Fibroblast of lung (primary cell): ENCODE measurements around the gene CDK6. TPM values are rescaled to one million over a fixed set of nuclear protein-coding genes. Genes with fewer than 3 reads are reported as not detected.

Experiments
- DNase-seq, 2 donors: peaks; one replicate each; pipeline versions ENCODE4 v3.0.0 to v3.0.0-alpha.2; 2010; ENCODE audit warnings: low read depth in 2 of 2
- H2AFZ ChIP-seq: 2 replicates; pipeline ENCODE4 v1.5.1; 2012; ENCODE audit warnings: low read length, control low read depth, inconsistent platforms
- H3K27ac ChIP-seq: 2 replicates; pipeline ENCODE4 v1.5.1; 2011; ENCODE audit warnings: low read length, control low read depth; ENCODE audit not compliant: insufficient read depth
- H3K27me3 ChIP-seq: 2 replicates; pipeline ENCODE4 v1.5.1; 2011; ENCODE audit warnings: mild to moderate bottlenecking, low read length; ENCODE audit not compliant: control insufficient read depth, insufficient read depth
- H3K36me3 ChIP-seq: 2 replicates; pipeline ENCODE4 v1.5.1; 2011; ENCODE audit warnings: low read length; ENCODE audit not compliant: control insufficient read depth, insufficient read depth
- H3K4me1 ChIP-seq: 2 replicates; pipeline ENCODE4 v1.5.1; 2011; ENCODE audit warnings: low read length; ENCODE audit not compliant: control insufficient read depth, insufficient read depth; ENCODE audit errors: extremely low read depth
- H3K4me2 ChIP-seq: 2 replicates; pipeline ENCODE4 v1.5.1; 2011; ENCODE audit warnings: low read length, control low read depth; ENCODE audit not compliant: insufficient read depth; ENCODE audit errors: extremely low read depth
- H3K4me3 ChIP-seq, 4 experiments: fragments of 200-600 bp in 1 of 4; sonication (generic) in 1 of 4; replicated peaks in 1 of 4; 2 replicates each; pipeline ENCODE4 v1.5.1; 2011 to 2016; ENCODE audit warnings: low read length in 4 of 4, low read depth in 3 of 4, mild to moderate bottlenecking in 3 of 4, control low read depth in 2 of 4, inconsistent platforms in 1 of 4, mixed read lengths in 1 of 4; ENCODE audit not compliant: insufficient read depth in 1 of 4; ENCODE audit errors: control extremely low read depth in 1 of 4
- H3K79me2 ChIP-seq: 2 replicates; pipeline ENCODE4 v1.5.1; 2012; ENCODE audit warnings: mild to moderate bottlenecking, low read length, inconsistent platforms; ENCODE audit not compliant: control insufficient read depth, insufficient read depth
- H3K9ac ChIP-seq: 2 replicates; pipeline ENCODE4 v1.5.1; 2011; ENCODE audit warnings: mild to moderate bottlenecking, low read length, control low read depth; ENCODE audit not compliant: insufficient read depth
- H3K9me3 ChIP-seq: 2 replicates; pipeline ENCODE4 v1.5.1; 2012; ENCODE audit warnings: low read depth, low read length; ENCODE audit not compliant: control insufficient read depth, insufficient read depth
- H4K20me1 ChIP-seq: 2 replicates; pipeline ENCODE4 v1.5.1; 2011; ENCODE audit warnings: low read length; ENCODE audit not compliant: control insufficient read depth, insufficient read depth; ENCODE audit errors: extremely low read depth
- EZH2 ChIP-seq: IDR thresholded peaks from 2 replicates; pipeline ENCODE4 v1.5.1; 2012; ENCODE audit warnings: low read length, control low read depth, mild to moderate bottlenecking; ENCODE audit errors: missing control alignments
- polyA plus RNA-seq, 2 donors: library from polyadenylated mRNA; depleted of rRNA in 1 of 2; stranded (reverse) in 1 of 2; unstranded in 1 of 2; fragments of >200 nt; gene quantifications; 2 replicates each; pipeline ENCODE4 v1.2.1, GENCODE V29; 2011 to 2012; ENCODE audit warnings: missing spikeins in 1 of 2
- total RNA-seq: library from RNA; depleted of rRNA; stranded (reverse); fragments of >200 nt; gene quantifications from 2 replicates; pipeline ENCODE4 v1.2.1, GENCODE V29; 2014
- TF ChIP-seq, protein P1 (sequence below), 2 donors: IDR thresholded peaks in 1 of 2; conservative IDR thresholded peaks in 1 of 2; 1 replicate in 1 of 2; 2 replicates in 1 of 2; pipeline ENCODE4 v1.5.1; 2011 to 2012; ENCODE audit warnings: low read length in 2 of 2, control low read depth in 1 of 2, inconsistent platforms in 1 of 2, low read depth in 1 of 2, mild to moderate bottlenecking in 1 of 2

Gene CDK6
- total and polyA plus RNA-seq, 2 donors (not counting 1 experiment from before 2014, with no cell fraction given): 17.8 to 19.2 TPM

DNA sequence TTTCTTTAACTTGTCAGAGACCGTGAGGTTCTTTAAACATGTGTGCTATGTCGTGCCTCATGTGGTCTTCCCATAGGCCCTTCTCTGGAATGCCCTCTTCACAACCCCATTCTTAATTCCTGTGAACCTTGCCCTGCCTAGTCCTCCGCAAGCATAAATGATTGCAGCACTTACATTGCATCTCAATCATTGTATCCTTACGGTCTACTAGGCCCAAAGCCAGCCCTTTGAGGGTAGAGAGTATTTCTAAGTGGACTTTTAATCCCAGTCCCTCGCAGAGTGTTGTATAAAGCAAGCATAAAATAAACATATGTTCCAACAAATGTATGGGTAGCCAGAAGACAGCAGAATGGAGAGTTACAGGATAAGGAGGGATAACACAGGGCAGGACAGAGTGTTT, 154.0 kb downstream of the CDK6 start:
- Histone ChIP-seq H3K36me3 (no peaks in the 10 kb centered on the region), H3K27me3 (no peaks in the 10 kb centered on the region), H3K4me3 (no peak overlapping the region), H3K4me2 (no peak overlapping the region), H4K20me1 (no peaks in the 10 kb centered on the region), H2AFZ (no peak overlapping the region), H3K27ac (no peak overlapping the region), H3K4me1 (no peaks in the 10 kb centered on the region), H3K79me2 (no peaks in the 10 kb centered on the region), H3K9me3 (no peaks in the 10 kb centered on the region), H3K9ac (no peak overlapping the region)
- DNase-seq: peak in 1 of 2 donors; percentile 50
- TF ChIP-seq EZH2: no peak
- TF ChIP-seq, protein P1, sequence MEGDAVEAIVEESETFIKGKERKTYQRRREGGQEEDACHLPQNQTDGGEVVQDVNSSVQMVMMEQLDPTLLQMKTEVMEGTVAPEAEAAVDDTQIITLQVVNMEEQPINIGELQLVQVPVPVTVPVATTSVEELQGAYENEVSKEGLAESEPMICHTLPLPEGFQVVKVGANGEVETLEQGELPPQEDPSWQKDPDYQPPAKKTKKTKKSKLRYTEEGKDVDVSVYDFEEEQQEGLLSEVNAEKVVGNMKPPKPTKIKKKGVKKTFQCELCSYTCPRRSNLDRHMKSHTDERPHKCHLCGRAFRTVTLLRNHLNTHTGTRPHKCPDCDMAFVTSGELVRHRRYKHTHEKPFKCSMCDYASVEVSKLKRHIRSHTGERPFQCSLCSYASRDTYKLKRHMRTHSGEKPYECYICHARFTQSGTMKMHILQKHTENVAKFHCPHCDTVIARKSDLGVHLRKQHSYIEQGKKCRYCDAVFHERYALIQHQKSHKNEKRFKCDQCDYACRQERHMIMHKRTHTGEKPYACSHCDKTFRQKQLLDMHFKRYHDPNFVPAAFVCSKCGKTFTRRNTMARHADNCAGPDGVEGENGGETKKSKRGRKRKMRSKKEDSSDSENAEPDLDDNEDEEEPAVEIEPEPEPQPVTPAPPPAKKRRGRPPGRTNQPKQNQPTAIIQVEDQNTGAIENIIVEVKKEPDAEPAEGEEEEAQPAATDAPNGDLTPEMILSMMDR (conservative IDR thresholded peaks at IDR 0.05 in 1 of 2, IDR thresholded peaks at IDR 0.05 in 1 of 2; ENCODE audit: low read depth in 1 of 2, low read length in 2 of 2): no peak

DNA sequence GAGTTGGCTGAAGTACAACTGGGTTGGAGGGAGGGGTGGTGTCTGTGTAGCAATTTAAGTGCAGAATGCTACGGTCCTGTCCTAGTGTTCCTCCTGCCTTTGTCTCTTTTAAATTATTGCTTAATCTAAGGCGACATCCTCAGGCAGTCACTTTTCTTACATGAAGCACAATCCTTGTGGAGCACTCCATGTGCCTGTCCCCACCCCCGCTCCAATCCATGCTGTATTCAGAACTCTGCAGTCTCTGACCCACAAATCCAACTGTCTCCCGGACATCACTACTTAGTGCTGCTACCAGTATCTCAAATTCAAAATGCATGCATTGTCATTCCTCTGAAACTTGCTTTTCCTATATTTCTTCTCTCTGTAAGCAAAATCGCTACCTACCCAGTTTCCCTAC, 154.7 kb downstream of the CDK6 start:
- no peak for TF ChIP-seq EZH2
- TF ChIP-seq, protein P1 (conservative IDR thresholded peaks at IDR 0.05 in 1 of 2, IDR thresholded peaks at IDR 0.05 in 1 of 2; ENCODE audit: low read depth in 1 of 2, low read length in 2 of 2): no peak
- Histone ChIP-seq H3K27ac (no peak overlapping the region), H3K79me2 (no peaks in the 10 kb centered on the region), H2AFZ (no peak overlapping the region), H4K20me1 (no peaks in the 10 kb centered on the region), H3K4me3 (no peak overlapping the region), H3K4me2 (no peak overlapping the region), H3K36me3 (no peaks in the 10 kb centered on the region), H3K9ac (no peak overlapping the region), H3K27me3 (no peaks in the 10 kb centered on the region), H3K4me1 (no peaks in the 10 kb centered on the region), H3K9me3 (no peaks in the 10 kb centered on the region)
- DNase-seq: no peak

DNA sequence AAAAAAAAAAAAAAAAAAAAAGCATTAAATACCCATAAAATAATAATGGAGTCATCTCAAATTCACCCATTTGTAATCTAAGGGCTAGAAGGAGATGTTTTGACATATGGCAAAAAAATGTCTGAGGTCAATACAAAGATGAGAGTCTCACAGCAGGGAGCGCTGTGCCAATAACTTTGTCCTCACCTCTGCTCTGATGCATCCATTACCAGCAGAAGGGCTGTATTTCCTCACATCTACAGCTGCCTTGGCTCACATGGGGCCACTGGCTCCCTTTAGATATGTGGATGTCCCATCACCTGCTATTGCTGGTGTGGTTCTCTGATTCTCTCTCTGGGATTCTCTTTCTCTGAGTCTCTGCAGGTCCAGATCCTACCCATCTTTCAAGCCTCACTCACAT, 155.9 kb downstream of the CDK6 start:
- no peak overlapping the region for H3K4me3 ChIP-seq
- H3K4me1 ChIP-seq: no peaks in the 10 kb centered on the region
- TF ChIP-seq EZH2: no peak
- TF ChIP-seq, protein P1 (conservative IDR thresholded peaks at IDR 0.05 in 1 of 2, IDR thresholded peaks at IDR 0.05 in 1 of 2; ENCODE audit: low read depth in 1 of 2, low read length in 2 of 2): no peak
- H3K79me2 ChIP-seq: no peaks in the 10 kb centered on the region
- DNase-seq: no peak
- no peaks in the 10 kb centered on the region for H3K36me3 ChIP-seq
- no peak overlapping the region for H3K4me2 ChIP-seq
- H3K9ac ChIP-seq: no peak overlapping the region
- H3K27ac ChIP-seq: no peak overlapping the region
- H3K9me3 ChIP-seq: no peaks in the 10 kb centered on the region
- H3K27me3 ChIP-seq: no peaks in the 10 kb centered on the region
- no peak overlapping the region for H2AFZ ChIP-seq
- H4K20me1 ChIP-seq: no peaks in the 10 kb centered on the region
